HepG2 (cell line): ENCODE measurements around the gene M1AP. TPM values are rescaled to one million over a fixed set of nuclear protein-coding genes. Genes with fewer than 3 reads are reported as not detected.

Source experiments
- ATAC-seq: fragments of 200-7000 bp; cut with Tn5 transposase; 3 replicates; pipeline ENCODE4 v1.9.1; 2020; ENCODE audit warnings: mild to moderate bottlenecking, moderate library complexity
- BruUV-seq: library from RNA; stranded (reverse); fragments of 400-500 nt; replicated peaks from 2 replicates; lab custom pipeline; 2021; lab: Mats Ljungman, UMichigan
- CTCF ChIA-PET: fragments of 300-600 bp; formaldehyde crosslinking; extraction: SDS; loops from one replicate; lab custom pipeline; 2021; ENCODE audit warnings: low total read pairs, inconsistent platforms, low intra/inter-chr PET ratio; lab: Yijun Ruan, JAX
- POLR2A ChIA-PET: fragments of 350-600 bp; sonication (Branson Sonifier 250); formaldehyde crosslinking; loops from one replicate; lab custom pipeline; 2020; ENCODE audit warnings: antibody characterized with exemption, inconsistent platforms; lab: Yijun Ruan, JAX
- DNase-seq: peaks from one replicate; pipeline ENCODE4 v3.0.0-alpha.2; 2015; ENCODE audit warnings: low spot score
- FAIRE-seq: peaks from 3 replicates; lab custom pipeline; 2011; peaks lifted over from hg19 to GRCh38; lab: Jason Lieb, UNC
- H2AFZ ChIP-seq: one replicate; pipeline ENCODE4 v1.6.1; 2011; ENCODE audit warnings: low read length, inconsistent platforms
- H3K27ac ChIP-seq: fragments of 300-600 bp; 3 replicates; pipeline ENCODE4 v1.8.0; 2011; ENCODE audit warnings: mixed run types, mild to moderate bottlenecking, mixed read lengths, low read length, inconsistent platforms; ENCODE audit not compliant: insufficient read depth; ENCODE audit errors: extremely low read length
- H3K27me3 ChIP-seq, 2 experiments: fragments of 200-600 bp in 1 of 2; 2 replicates in 1 of 2; 3 replicates in 1 of 2; pipeline versions ENCODE4 v1.6.0 to v1.8.0; 2011; ENCODE audit warnings: low read length in 2 of 2, mild to moderate bottlenecking in 2 of 2, moderate library complexity in 2 of 2, inconsistent platforms in 1 of 2; ENCODE audit not compliant: insufficient read depth in 2 of 2, control insufficient read depth in 1 of 2
- H3K36me3 ChIP-seq, 2 experiments: fragments of 200-600 bp in 1 of 2; replicated peaks in 1 of 2; 2 replicates in 1 of 2; 3 replicates in 1 of 2; pipeline versions ENCODE4 v1.5.1 to v1.8.0; 2011; ENCODE audit warnings: low read length in 2 of 2, inconsistent platforms in 1 of 2; ENCODE audit not compliant: insufficient read depth in 2 of 2, control insufficient read depth in 1 of 2
- H3K4me1 ChIP-seq: 2 replicates; pipeline ENCODE4 v1.5.1; 2012; ENCODE audit warnings: low read length, inconsistent platforms; ENCODE audit not compliant: insufficient read depth
- H3K4me2 ChIP-seq: 2 replicates; pipeline ENCODE4 v1.6.0; 2011; ENCODE audit warnings: low read depth, low read length, inconsistent platforms
- H3K4me3 ChIP-seq, 3 experiments: fragments of 200-600 bp in 1 of 3; sonication (generic), shearing (Covaris generic) in 1 of 3; replicated peaks in 1 of 3; 2 replicates each; pipeline ENCODE4 v1.5.1; 2011 to 2016; ENCODE audit warnings: low read length in 3 of 3, inconsistent platforms in 2 of 3, low read depth in 2 of 3, mild to moderate bottlenecking in 2 of 3, control low read depth in 1 of 3, mixed read lengths in 1 of 3; ENCODE audit not compliant: insufficient read depth in 1 of 3
- H3K79me2 ChIP-seq: one replicate; pipeline ENCODE4 v1.6.1; 2011; ENCODE audit warnings: low read length, inconsistent platforms; ENCODE audit not compliant: insufficient read depth
- H3K9ac ChIP-seq: 2 replicates; pipeline ENCODE4 v1.6.0; 2011; ENCODE audit warnings: mild to moderate bottlenecking, low read depth, low read length, inconsistent platforms; ENCODE audit not compliant: insufficient read depth
- H3K9me3 ChIP-seq: 2 replicates; pipeline ENCODE4 v1.5.1; 2012; ENCODE audit warnings: mild to moderate bottlenecking, low read length
- H4K20me1 ChIP-seq: 2 replicates; pipeline ENCODE4 v1.6.0; 2011; ENCODE audit warnings: inconsistent platforms, mild to moderate bottlenecking, low read length, moderate library complexity; ENCODE audit not compliant: insufficient read depth
- CTCF ChIP-seq: sonication (generic); formaldehyde crosslinking; IDR thresholded peaks from 2 replicates; pipeline ENCODE4 v1.5.0; 2020; ENCODE audit warnings: mild to moderate bottlenecking, missing genetic modification reagents, moderate library complexity
- GPBP1L1 ChIP-seq: sonication (generic); formaldehyde crosslinking; IDR thresholded peaks from 2 replicates; pipeline ENCODE4 v1.5.0; 2020; ENCODE audit warnings: mild to moderate bottlenecking, missing genetic modification reagents
- HINFP ChIP-seq: sonication (generic); formaldehyde crosslinking; IDR thresholded peaks from 2 replicates; pipeline ENCODE4 v1.4.0; 2020; ENCODE audit warnings: low read depth, mild to moderate bottlenecking, missing genetic modification reagents
- HNF4G ChIP-seq, 2 experiments: sonication (generic) in 1 of 2; formaldehyde crosslinking in 1 of 2; IDR thresholded peaks; 2 replicates each; pipeline versions ENCODE4 v1.4.0 to v1.6.1; 2011 to 2020; ENCODE audit warnings: borderline replicate concordance in 2 of 2, low read depth in 2 of 2, mild to moderate bottlenecking in 2 of 2, low read length in 1 of 2, missing genetic modification reagents in 1 of 2, moderate library complexity in 1 of 2
- KLF11 ChIP-seq: IDR thresholded peaks from 2 replicates; pipeline ENCODE4 v1.6.1; 2016; ENCODE audit warnings: missing compliant biosample characterization
- MAF1 ChIP-seq: sonication (generic); formaldehyde crosslinking; IDR thresholded peaks from 2 replicates; pipeline ENCODE4 v1.5.0; 2020; ENCODE audit warnings: missing genetic modification reagents, borderline replicate concordance
- MIER2 ChIP-seq: IDR thresholded peaks from 2 replicates; pipeline ENCODE4 v1.6.1; 2016; ENCODE audit warnings: missing biosample characterization, missing genetic modification reagents
- MTA1 ChIP-seq: sonication (generic); formaldehyde crosslinking; IDR thresholded peaks from 2 replicates; pipeline ENCODE4 v1.4.0; 2020; ENCODE audit warnings: missing genetic modification reagents, mild to moderate bottlenecking, borderline replicate concordance
- ONECUT2 ChIP-seq: sonication (generic); formaldehyde crosslinking; IDR thresholded peaks from 2 replicates; pipeline ENCODE4 v1.4.0; 2020; ENCODE audit warnings: missing genetic modification reagents
- SALL2 ChIP-seq: sonication (generic); formaldehyde crosslinking; IDR thresholded peaks from 2 replicates; pipeline ENCODE4 v1.8.1; 2023; ENCODE audit warnings: mild to moderate bottlenecking, missing genetic modification reagents, inconsistent platforms
- TFDP1 ChIP-seq: IDR thresholded peaks from 2 replicates; pipeline ENCODE4 v1.6.1; 2016; ENCODE audit warnings: missing compliant biosample characterization, missing genetic modification reagents, borderline replicate concordance
- ZFAT ChIP-seq: sonication (generic); formaldehyde crosslinking; conservative IDR thresholded peaks from 2 replicates; pipeline ENCODE4 v1.8.1; 2023; ENCODE audit warnings: missing genetic modification reagents, inconsistent platforms
- ZNF687 ChIP-seq: sonication (generic); formaldehyde crosslinking; IDR thresholded peaks from 2 replicates; pipeline ENCODE4 v1.5.1; 2020; ENCODE audit warnings: mild to moderate bottlenecking, missing genetic modification reagents, moderate library complexity
- WGBS: methylation state at CpG from one replicate; pipeline ENCODE4 v1.1.6; 2017; ENCODE audit warnings: low lambda C conversion rate; 5-methylcytosine and 5-hydroxymethylcytosine counted together
- in situ Hi-C: cut with HindIII; loops from 2 replicates; pipeline ENCODE4 v1.10.0; 2017; ENCODE audit warnings: low pct_unique_long_range_greater_than_20kb; ENCODE audit not compliant: extremely low pct_ligation_motif_present
- intact Hi-C: fragments of 100-400 bp; cut with micrococcal nuclease; formaldehyde crosslinking; loops from one replicate; pipeline ENCODE4 v1.10.0; 2022; ENCODE audit not compliant: unreplicated experiment
- polyA plus RNA-seq, 8 experiments: library from polyadenylated mRNA; depleted of rRNA in 3 of 8; stranded (reverse) in 7 of 8; unstranded in 1 of 8; fragments of >200 nt; fragmentation: Illumina TruSeq in 4 of 8; extraction: Trizol in 4 of 8; gene quantifications; 2 replicates each; pipeline versions ENCODE4 v1.2.1 to v1.2.3, GENCODE V29; 2011 to 2016; ENCODE audit warnings: low read depth in 4 of 8, missing spikeins in 1 of 8, mixed read lengths in 1 of 8; ENCODE audit not compliant: insufficient read depth in 1 of 8
- total RNA-seq, 5 experiments: library from RNA; depleted of rRNA; stranded (reverse); fragments of >200 nt; fragmentation: Illumina TruSeq; extraction: Trizol; gene quantifications; 2 replicates each; pipeline ENCODE4 v1.2.3, GENCODE V29; 2016; ENCODE audit warnings: low read depth in 1 of 5

M1AP gene
- total and polyA plus RNA-seq, 2 of the 13 experiments (the other 11 are each of a cell fraction or from before 2014, with no cell fraction given) = not detected

- ChIA-PET POLR2A (no interaction called here), CTCF (no interaction called here)
- Histone ChIP-seq H3K79me2 (no peaks in the 10 kb centered on the region), H4K20me1 (no peaks in the 10 kb centered on the region), H3K27me3 (peaks cover 0 to 2% of the 10 kb centered on the region in 2 experiments; a peak in 1 of 5 replicates), H3K4me3 (no peak overlapping the region), H3K27ac (no peak overlapping the region), H3K4me2 (no peak overlapping the region), H3K9me3 (no peaks in the 10 kb centered on the region), H3K4me1 (peaks cover 19% of the 10 kb centered on the region), H3K9ac (no peak overlapping the region), H2AFZ (no peak overlapping the region), H3K36me3 (no peaks in the 10 kb centered on the region; a peak in 1 of 5 replicates)
- in situ Hi-C loops = no loop called here
- ATAC-seq = no peak
- no TSS peak for BruUV-seq
- no peak for DNase-seq
- 94% methylated on average over 1 of the region's 1 CpG for WGBS
- no peak for FAIRE-seq
- intact Hi-C loops = no loop called here
- TF ChIP-seq HINFP (no peak), ONECUT2 (CRISPR knock-in tag) (no peak), TFDP1 (CRISPR knock-in tag) (no peak), GPBP1L1 (CRISPR knock-in tag) (no peak), MTA1 (no peak), HNF4G (IDR thresholded peaks at IDR 0.05; ENCODE audit: borderline replicate concordance, low read depth, low read length) (no peak), HNF4G (CRISPR knock-in tag; IDR thresholded peaks at IDR 0.05; ENCODE audit: borderline replicate concordance, low read depth) (no peak), CTCF (CRISPR knock-in tag) (no peak), ZFAT (CRISPR knock-in tag) (no peak), KLF11 (CRISPR knock-in tag) (no peak), ZNF687 (CRISPR knock-in tag) (no peak), MIER2 (CRISPR knock-in tag) (no peak), SALL2 (CRISPR knock-in tag) (no peak), MAF1 (CRISPR knock-in tag) (no peak)
Observed at GRCh38 chr2:74655579-74655978, 7.4 kb upstream of the M1AP start.
